OCI-LY3 (cell line): Measurements from ENCODE around the gene SPATA12.

Experiments used
- CTCF ChIP-seq: fragments of 200-600, 300-600 bp; sonication (generic); IDR thresholded peaks from 2 replicates; pipeline ENCODE4 v1.5.1; 2014; ENCODE audit warnings: antibody characterized with exemption, low read length, low read depth
- EZH2phosphoT487 ChIP-seq: fragments of 200-600 bp; shearing (Covaris generic); IDR thresholded peaks from 2 replicates; pipeline ENCODE4 v1.6.1; 2018; ENCODE audit warnings: antibody characterized with exemption, mixed run types, low read depth

- TF ChIP-seq CTCF (no peak), EZH2phosphoT487 (no peak)
Measured at GRCh38 chr3:57012847-57013246, 47.6 kb upstream of the SPATA12 start.
